Fibroblast of skin of abdomen (primary cell): ENCODE results near the gene FGF11.
A peak's percentile ranks its signal among the peaks of the same experiment; 100 is the strongest.

Source experiments
- DNase-seq: peaks from one replicate; pipeline ENCODE4 v3.0.0-alpha.2; 2013

The FGF11 gene

GRCh38 chr17:7431231-7431630 lies 8.1 kb upstream of the FGF11 start:
- DNase-seq = peak; percentile 20

- no peak for DNase-seq
Measured at GRCh38 chr17:7432296-7432695, 7.0 kb upstream of the FGF11 start.

GRCh38 chr17:7435676-7436555 lies 3.4 kb upstream of the FGF11 start:
- DNase-seq = peak; percentile 11

GRCh38 chr17:7436556-7437368 lies 2.5 kb upstream of the FGF11 start:
- peak; percentile 65 for DNase-seq

- no peak for DNase-seq
Measured at GRCh38 chr17:7437369-7437863, 1.9 kb upstream of the FGF11 start.

- DNase-seq = peak; percentile 17
Measured at GRCh38 chr17:7437950-7438614, 1.2 kb upstream of the FGF11 start.

GRCh38 chr17:7438656-7439460 lies 454 bp upstream of the FGF11 start:
- no peak for DNase-seq

GRCh38 chr17:7440113-7440833 lies 961 bp downstream of the FGF11 start:
- DNase-seq = peak; percentile 48

GRCh38 chr17:7440834-7441195 lies 1.5 kb downstream of the FGF11 start:
- peak; percentile 63 for DNase-seq

GRCh38 chr17:7441266-7441665 lies 2.0 kb downstream of the FGF11 start:
- DNase-seq = peak; percentile 43

- DNase-seq = no peak
Measured at GRCh38 chr17:7442142-7442541, 2.8 kb downstream of the FGF11 start.

GRCh38 chr17:7443499-7444485 lies 4.5 kb downstream of the FGF11 start:
- peak; percentile 53 for DNase-seq

GRCh38 chr17:7444682-7445618 lies 5.6 kb downstream of the FGF11 start, which contains the start of gene CHRNB1:
Gene CHRNB1, plus strand, starts transcription at chr17:7445061. Its CDS starts 67 bp downstream, at chr17:7445128.
- DNase-seq = peak; percentile 11

- no peak for DNase-seq
Measured at GRCh38 chr17:7445619-7445968, 6.3 kb downstream of the FGF11 start.

GRCh38 chr17:7448461-7448860 lies 9.1 kb downstream of the FGF11 start:
- no peak for DNase-seq

GRCh38 chr17:7459961-7460545 lies 20.7 kb downstream of the FGF11 start:
- DNase-seq = no peak

- DNase-seq = no peak
Measured at GRCh38 chr17:7460850-7461660, 21.7 kb downstream of the FGF11 start.
